BE2C (cell line): ENCODE measurements around the gene VASH1.

Experiments used
- DNase-seq: peaks from one replicate; pipeline ENCODE4 v3.0.0-alpha.2; 2020
- H3K27me3 ChIP-seq: fragments of 250-450 bp; sonication (Bioruptor Pico); 2 replicates; pipeline ENCODE4 v1.5.1; 2020; ENCODE audit warnings: mild to moderate bottlenecking
- H3K36me3 ChIP-seq: fragments of 250-450 bp; sonication (Bioruptor Pico); 2 replicates; pipeline ENCODE4 v1.5.1; 2020; ENCODE audit warnings: mild to moderate bottlenecking
- H3K4me1 ChIP-seq: fragments of 250-450 bp; sonication (Bioruptor Pico); 2 replicates; pipeline ENCODE4 v1.5.1; 2020
- H3K4me3 ChIP-seq: 2 replicates; pipeline ENCODE4 v1.5.1; 2011; ENCODE audit warnings: low read depth, low read length
- H3K9me3 ChIP-seq: fragments of 250-450 bp; sonication (Bioruptor Pico); 2 replicates; pipeline ENCODE4 v1.5.1; 2020
- TF ChIP-seq, protein P1 (sequence below): IDR thresholded peaks from 2 replicates; pipeline ENCODE4 v1.5.1; 2012; ENCODE audit warnings: mild to moderate bottlenecking, low read depth, low read length

VASH1 gene

DNA sequence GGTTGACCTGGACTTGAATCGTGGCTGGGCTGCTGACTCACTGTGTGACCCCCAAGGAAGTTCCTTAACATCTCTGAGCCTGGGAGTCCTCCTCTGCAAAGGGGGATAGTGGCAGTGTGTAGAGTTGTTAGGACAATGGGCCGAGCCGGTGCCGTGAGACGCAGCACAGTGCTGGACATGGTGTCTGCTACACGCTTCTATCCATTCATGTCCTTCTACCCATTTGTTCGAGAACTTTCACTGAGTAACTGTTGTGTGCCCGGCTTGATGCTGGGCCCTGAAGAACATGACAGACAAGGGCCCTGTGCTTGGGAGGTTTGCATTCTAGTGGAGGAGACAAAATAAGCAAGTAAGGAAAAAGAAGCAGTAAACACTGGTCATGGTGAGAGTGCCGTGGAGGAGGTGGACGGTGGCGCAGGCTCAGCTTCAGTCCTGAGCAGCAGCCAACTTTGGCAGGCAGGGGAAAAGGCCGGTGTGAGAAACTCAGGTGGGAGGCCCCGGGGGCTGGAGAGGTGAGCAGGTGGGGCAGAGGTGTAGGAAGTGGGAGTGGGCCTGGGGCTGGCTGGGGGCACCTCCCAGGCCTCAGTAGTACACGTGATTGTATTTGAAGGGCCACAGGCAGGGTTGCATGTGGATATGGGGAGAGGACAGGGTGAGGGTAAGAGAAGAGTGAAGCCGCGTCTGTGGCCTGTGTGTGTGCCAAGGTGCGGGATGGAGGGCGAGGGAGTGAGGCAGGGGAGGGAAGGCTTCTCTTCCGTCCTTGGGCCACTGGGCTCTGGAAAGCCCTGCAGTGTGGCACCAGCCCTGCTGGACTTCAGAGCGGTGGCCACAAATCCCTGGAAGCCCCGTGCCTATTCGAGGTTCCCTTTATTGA, 13.8 kb downstream of the VASH1 start:
- TF ChIP-seq, protein P1, sequence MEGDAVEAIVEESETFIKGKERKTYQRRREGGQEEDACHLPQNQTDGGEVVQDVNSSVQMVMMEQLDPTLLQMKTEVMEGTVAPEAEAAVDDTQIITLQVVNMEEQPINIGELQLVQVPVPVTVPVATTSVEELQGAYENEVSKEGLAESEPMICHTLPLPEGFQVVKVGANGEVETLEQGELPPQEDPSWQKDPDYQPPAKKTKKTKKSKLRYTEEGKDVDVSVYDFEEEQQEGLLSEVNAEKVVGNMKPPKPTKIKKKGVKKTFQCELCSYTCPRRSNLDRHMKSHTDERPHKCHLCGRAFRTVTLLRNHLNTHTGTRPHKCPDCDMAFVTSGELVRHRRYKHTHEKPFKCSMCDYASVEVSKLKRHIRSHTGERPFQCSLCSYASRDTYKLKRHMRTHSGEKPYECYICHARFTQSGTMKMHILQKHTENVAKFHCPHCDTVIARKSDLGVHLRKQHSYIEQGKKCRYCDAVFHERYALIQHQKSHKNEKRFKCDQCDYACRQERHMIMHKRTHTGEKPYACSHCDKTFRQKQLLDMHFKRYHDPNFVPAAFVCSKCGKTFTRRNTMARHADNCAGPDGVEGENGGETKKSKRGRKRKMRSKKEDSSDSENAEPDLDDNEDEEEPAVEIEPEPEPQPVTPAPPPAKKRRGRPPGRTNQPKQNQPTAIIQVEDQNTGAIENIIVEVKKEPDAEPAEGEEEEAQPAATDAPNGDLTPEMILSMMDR: no peak
- Histone ChIP-seq H3K4me3 (no peak overlapping the region), H3K36me3 (no peaks in the 10 kb centered on the region), H3K4me1 (peaks cover 17% of the 10 kb centered on the region), H3K9me3 (no peaks in the 10 kb centered on the region), H3K27me3 (no peaks in the 10 kb centered on the region)
- no peak for DNase-seq

DNA sequence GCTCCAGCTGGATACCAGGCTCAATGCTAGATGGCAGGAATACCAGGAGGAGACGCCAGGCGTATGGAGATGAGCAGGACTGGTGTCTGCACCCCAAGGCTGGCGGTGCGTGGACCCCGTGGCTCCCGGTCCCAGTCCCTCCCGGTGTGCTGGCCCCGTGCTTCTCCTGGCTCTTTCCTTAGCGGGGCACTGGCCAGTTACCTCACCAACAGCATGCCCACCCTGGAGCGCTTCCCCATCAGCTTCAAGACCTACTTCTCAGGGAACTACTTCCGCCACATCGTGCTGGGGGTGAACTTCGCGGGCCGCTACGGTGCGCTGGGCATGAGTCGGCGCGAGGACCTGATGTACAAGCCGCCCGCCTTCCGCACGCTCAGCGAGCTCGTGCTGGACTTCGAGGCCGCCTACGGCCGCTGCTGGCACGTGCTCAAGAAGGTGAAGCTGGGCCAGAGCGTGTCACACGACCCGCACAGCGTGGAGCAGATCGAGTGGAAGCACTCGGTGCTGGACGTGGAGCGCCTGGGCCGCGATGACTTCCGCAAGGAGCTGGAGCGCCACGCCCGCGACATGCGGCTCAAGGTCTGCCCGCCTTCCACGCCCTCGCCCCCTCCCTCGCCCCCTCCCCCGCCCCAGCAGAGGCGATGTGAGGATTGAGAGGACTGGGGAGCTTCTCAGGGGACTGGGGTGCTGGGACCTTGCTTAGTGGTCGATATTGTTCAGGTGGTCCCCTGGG, 14.6 kb downstream of the VASH1 start:
- no peak for DNase-seq
- Histone ChIP-seq H3K9me3 (no peaks in the 10 kb centered on the region), H3K27me3 (no peaks in the 10 kb centered on the region), H3K4me1 (peaks cover 17% of the 10 kb centered on the region), H3K4me3 (no peak overlapping the region), H3K36me3 (no peaks in the 10 kb centered on the region; the same call in 1 of the 2 replicates)
- TF ChIP-seq, protein P1: no peak

DNA sequence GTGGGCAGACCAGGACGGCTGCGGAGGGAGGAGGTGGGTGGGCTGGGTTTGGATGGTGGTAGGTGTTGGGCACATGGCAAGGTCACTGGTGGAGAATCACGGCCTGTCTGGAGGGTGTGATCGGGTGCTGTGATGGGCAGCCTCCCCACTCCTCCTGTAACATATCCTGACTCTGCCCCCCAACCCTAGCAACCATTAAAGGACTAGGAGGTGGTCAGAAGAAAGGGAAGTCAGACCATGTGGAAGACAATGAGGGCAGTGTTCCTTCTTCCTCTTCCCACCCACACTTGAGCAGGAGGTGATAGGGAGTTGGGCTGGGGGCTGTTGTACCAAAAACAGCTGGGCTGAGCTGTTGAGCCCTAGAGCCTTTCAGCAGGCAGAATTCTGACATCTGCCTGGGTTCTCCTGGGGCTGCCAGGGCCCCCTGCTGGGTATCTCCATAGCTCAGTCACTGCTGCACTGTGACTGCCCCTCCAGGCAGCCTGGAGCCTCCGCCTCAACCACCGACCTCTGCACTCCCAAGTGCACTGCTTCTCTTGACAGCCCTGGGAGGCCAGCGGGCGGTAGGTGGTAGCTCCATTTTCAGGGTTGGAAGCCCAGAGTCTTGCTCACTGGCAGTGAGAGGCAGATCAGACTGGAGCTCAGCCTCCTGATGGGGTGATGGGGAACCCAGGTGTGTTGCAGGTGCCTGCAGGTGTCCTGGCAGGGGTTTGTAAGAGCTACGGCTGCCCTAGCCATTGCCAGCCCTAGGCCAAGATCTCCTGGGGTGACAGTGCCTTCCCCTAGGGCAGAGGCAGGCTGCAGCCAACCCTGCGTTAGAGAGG, 15.4 kb downstream of the VASH1 start:
- Histone ChIP-seq H3K36me3 (no peaks in the 10 kb centered on the region; the same call in 1 of the 2 replicates), H3K4me3 (no peak overlapping the region), H3K27me3 (no peaks in the 10 kb centered on the region), H3K4me1 (peaks cover 18% of the 10 kb centered on the region), H3K9me3 (no peaks in the 10 kb centered on the region)
- TF ChIP-seq, protein P1: peak; percentile 43
- DNase-seq: no peak

DNA sequence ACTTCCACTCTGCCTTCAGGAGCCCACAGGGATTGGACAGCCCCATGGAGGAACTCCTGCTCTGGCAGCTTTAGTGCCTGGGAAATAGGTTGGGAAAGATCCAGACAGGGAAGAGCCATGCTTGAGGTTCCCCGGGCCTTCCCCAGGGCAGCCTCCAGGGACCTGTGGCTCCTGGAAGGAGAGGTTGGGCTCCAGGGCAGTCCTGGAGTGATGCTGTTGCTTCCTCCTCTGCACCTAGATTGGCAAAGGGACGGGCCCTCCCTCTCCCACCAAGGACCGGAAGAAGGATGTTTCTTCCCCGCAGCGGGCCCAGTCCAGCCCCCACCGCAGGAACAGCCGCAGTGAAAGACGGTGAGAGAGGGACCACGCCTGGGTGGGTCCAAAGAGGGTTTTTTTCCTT, 16.5 kb downstream of the VASH1 start:
- TF ChIP-seq, protein P1: no peak
- Histone ChIP-seq H3K4me1 (peaks cover 15% of the 10 kb centered on the region), H3K9me3 (no peaks in the 10 kb centered on the region), H3K4me3 (no peak overlapping the region), H3K27me3 (no peaks in the 10 kb centered on the region), H3K36me3 (peaks cover 7% of the 10 kb centered on the region; the same call in 1 of the 2 replicates)
- DNase-seq: no peak

DNA sequence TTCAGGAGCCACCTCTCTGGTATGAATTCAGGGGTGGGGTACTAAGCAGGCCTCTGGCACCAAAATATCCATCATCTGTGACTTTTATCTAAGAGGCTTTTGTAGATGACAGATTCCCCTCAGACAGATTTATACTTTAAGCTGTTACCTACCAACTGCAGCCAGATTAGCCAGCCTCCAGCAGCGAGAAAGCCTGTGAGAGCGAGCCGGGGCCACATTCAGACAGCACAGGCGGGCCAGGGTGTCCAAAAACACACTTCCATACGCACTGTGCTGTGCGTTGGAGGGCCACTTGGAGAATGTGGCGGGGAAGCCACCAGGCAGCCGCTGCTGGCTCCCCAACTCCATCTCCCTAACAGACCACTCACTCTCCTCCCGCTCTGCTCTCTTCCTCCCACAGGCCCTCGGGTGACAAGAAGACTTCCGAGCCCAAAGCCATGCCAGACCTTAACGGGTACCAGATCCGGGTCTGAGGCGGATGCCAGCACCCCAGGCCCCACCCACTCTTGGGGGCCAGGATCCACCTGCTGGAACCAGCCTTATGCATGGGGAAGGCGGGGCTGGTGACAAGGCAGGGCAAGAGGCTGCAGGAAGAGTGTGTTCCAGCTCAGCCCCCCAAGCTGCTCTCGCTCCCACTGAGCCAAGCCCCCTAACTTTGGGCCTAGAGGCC, 17.4 kb downstream of the VASH1 start:
- Histone ChIP-seq H3K4me1 (peaks cover 9% of the 10 kb centered on the region), H3K4me3 (no peak overlapping the region), H3K9me3 (no peaks in the 10 kb centered on the region), H3K27me3 (no peaks in the 10 kb centered on the region), H3K36me3 (peaks cover 7% of the 10 kb centered on the region; the same call in 1 of the 2 replicates)
- DNase-seq: no peak
- TF ChIP-seq, protein P1: no peak
